Common myeloid progenitor, CD34-positive (primary cell): ENCODE measurements around the gene SPATA18.

Experiments used
- CTCF ChIA-PET: fragments of 350-600 bp; sonication (Branson Sonifier 250); formaldehyde crosslinking; loops from one replicate; lab custom pipeline; 2021; ENCODE audit warnings: antibody characterized with exemption; lab: Charles Lee
- POLR2A ChIA-PET: fragments of 350-600 bp; sonication (Branson Sonifier 250); formaldehyde crosslinking; loops from one replicate; lab custom pipeline; 2021; ENCODE audit warnings: antibody characterized with exemption; lab: Charles Lee
- DNase-seq, 3 donors: peaks; one replicate each; pipeline versions ENCODE4 v3.0.0 to v3.0.0-alpha.2; 2013
- H3K27ac ChIP-seq, 2 experiments: 1 replicate in 1 of 2; 2 replicates in 1 of 2; pipeline ENCODE4 v1.7.0; 2013; ENCODE audit warnings: inconsistent platforms in 2 of 2, low read length in 2 of 2, mild to moderate bottlenecking in 2 of 2, low read depth in 1 of 2, moderate library complexity in 1 of 2; ENCODE audit not compliant: severe bottlenecking in 2 of 2, insufficient read depth in 1 of 2, poor library complexity in 1 of 2
- H3K27me3 ChIP-seq, 5 experiments: replicated peaks in 2 of 5; 1 replicate in 3 of 5; 2 replicates in 2 of 5; pipeline versions ENCODE4 v1.6.1 to v1.7.0; 2013; ENCODE audit warnings: low read length in 4 of 5, mild to moderate bottlenecking in 2 of 5, moderate library complexity in 2 of 5, inconsistent platforms in 1 of 5; ENCODE audit not compliant: insufficient read depth in 5 of 5, control insufficient read depth in 4 of 5
- H3K36me3 ChIP-seq, 4 experiments: 1 replicate in 2 of 4; 2 replicates in 2 of 4; pipeline versions ENCODE4 v1.6.1 to v1.7.0; 2013; ENCODE audit warnings: low read length in 3 of 4, control low read depth in 1 of 4, mild to moderate bottlenecking in 1 of 4; ENCODE audit not compliant: control insufficient read depth in 4 of 4, insufficient read depth in 4 of 4
- H3K4me1 ChIP-seq, 4 experiments: 1 replicate in 3 of 4; 2 replicates in 1 of 4; pipeline versions ENCODE4 v1.6.1 to v1.7.1; 2013; ENCODE audit warnings: low read length in 3 of 4, mild to moderate bottlenecking in 3 of 4, control low read depth in 1 of 4, inconsistent platforms in 1 of 4, moderate library complexity in 1 of 4; ENCODE audit not compliant: control insufficient read depth in 4 of 4, insufficient read depth in 4 of 4; ENCODE audit errors: control extremely low read depth in 1 of 4
- H3K4me3 ChIP-seq, 7 experiments: 1 replicate in 4 of 7; 2 replicates in 3 of 7; pipeline versions ENCODE4 v1.5.1 to v1.7.0; 2013; ENCODE audit warnings: mild to moderate bottlenecking in 7 of 7, low read length in 6 of 7, moderate library complexity in 6 of 7, inconsistent platforms in 2 of 7, low read depth in 2 of 7, control low read depth in 1 of 7; ENCODE audit not compliant: insufficient read depth in 4 of 7, control insufficient read depth in 1 of 7; ENCODE audit errors: extremely low read depth in 1 of 7
- H3K9me3 ChIP-seq, 5 experiments: 1 replicate in 4 of 5; 2 replicates in 1 of 5; pipeline versions ENCODE4 v1.6.1 to v1.7.1; 2013; ENCODE audit warnings: low read length in 4 of 5, mild to moderate bottlenecking in 2 of 5, inconsistent platforms in 1 of 5, low read depth in 1 of 5, moderate library complexity in 1 of 5; ENCODE audit not compliant: control insufficient read depth in 4 of 5, insufficient read depth in 2 of 5; ENCODE audit errors: control extremely low read depth in 1 of 5
- WGBS: methylation state at CpG from one replicate; pipeline ENCODE4 v1.1.5; 2013; ENCODE audit not compliant: insufficient coverage; 5-methylcytosine and 5-hydroxymethylcytosine counted together

SPATA18 gene

DNA sequence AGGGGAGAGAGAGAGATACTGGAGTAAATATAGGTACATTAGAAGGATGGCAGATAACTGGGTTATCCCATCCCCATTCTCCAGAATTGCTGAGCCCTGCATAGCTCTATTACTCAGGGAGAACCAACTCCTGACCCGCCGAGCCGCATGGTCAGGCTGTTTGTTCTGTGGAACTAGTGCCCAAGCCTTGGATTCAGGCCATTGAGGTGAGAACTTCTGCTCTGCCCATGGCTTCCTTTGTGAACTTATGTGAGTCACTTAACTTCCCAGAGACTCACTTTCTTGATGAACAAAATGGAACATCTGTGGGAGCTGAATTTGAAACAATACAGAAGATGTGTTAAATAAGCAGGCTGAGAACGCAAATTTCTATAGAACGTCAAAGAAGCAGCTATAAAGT is 54.2 kb downstream of the SPATA18 start:
- H3K4me3 ChIP-seq = no peak overlapping the region
- CTCF ChIA-PET = no interaction called here
- H3K9me3 ChIP-seq = no peaks in the 10 kb centered on the region
- H3K27me3 ChIP-seq = no peaks in the 10 kb centered on the region
- POLR2A ChIA-PET = no interaction called here
- no peak overlapping the region for H3K27ac ChIP-seq
- H3K4me1 ChIP-seq = no peaks in the 10 kb centered on the region
- H3K36me3 ChIP-seq = no peaks in the 10 kb centered on the region
- DNase-seq = no peak
- WGBS = 100% methylated on average over 5 of the region's 5 CpGs

GRCh38 chr4:52106191-52106590 is 55.1 kb downstream of the SPATA18 start:
- ChIA-PET POLR2A (no interaction called here), CTCF (interaction anchor here (1.2 kb wide), 1 partner anchor 28 kb away, joined by 3 read pairs; no protein-coding TSS in a partner anchor)
- H3K4me1 ChIP-seq = no peaks in the 10 kb centered on the region
- no peak overlapping the region for H3K4me3 ChIP-seq
- H3K27me3 ChIP-seq = no peaks in the 10 kb centered on the region
- H3K27ac ChIP-seq = no peak overlapping the region
- WGBS = no CpG with 5 or more reads among the region's 1 CpG
- no peaks in the 10 kb centered on the region for H3K9me3 ChIP-seq
- H3K36me3 ChIP-seq = no peaks in the 10 kb centered on the region
- no peak for DNase-seq

DNA sequence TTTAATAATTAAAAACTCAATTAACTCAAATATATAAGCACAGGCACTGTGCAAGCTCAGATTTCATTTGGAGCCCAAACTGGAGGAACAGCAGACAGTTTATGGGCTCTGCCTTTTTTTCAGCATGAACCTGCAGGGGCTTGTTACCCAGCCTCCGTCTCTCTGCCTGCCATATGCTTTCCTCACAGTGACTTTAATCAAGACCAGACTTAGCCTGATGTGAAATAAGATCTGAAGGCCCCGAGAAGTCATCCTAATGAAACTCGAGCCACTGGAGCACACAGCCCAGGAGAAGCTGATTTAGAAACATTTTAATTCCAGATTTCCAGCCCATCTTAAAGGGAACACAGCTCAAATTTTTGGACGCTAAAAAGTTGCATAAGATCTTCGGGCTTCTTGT is 55.6 kb downstream of the SPATA18 start:
- H3K27me3 ChIP-seq = no peaks in the 10 kb centered on the region
- DNase-seq = no peak
- H3K9me3 ChIP-seq = no peaks in the 10 kb centered on the region
- 95% methylated on average over 5 of the region's 5 CpGs for WGBS
- CTCF ChIA-PET = interaction anchor here (1.2 kb wide), 1 partner anchor 28 kb away, joined by 3 read pairs; no protein-coding TSS in a partner anchor
- no peaks in the 10 kb centered on the region for H3K4me1 ChIP-seq
- POLR2A ChIA-PET = no interaction called here
- no peak overlapping the region for H3K27ac ChIP-seq
- no peaks in the 10 kb centered on the region for H3K36me3 ChIP-seq
- no peak overlapping the region for H3K4me3 ChIP-seq

DNA sequence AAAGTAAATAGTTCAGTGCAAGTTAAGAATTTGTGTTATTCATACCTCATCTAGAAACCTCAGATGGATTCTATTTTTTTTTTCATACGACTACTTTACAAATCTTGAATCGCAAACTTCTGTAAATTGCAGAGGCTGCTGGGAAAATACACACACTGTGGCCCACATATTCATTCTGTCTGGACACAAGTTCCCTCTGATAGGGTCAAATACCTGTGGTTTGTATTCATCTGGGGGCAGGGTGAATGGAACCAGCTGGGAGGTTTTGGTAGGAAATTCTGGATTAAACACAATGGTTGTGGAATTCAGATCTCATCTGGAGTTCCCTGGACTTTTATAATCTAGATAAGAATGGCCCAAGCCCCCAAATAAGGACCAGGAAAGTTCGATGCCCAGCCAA is 56.2 kb downstream of the SPATA18 start:
- no peak overlapping the region for H3K27ac ChIP-seq
- no peak overlapping the region for H3K4me3 ChIP-seq
- no peaks in the 10 kb centered on the region for H3K9me3 ChIP-seq
- 100% methylated on average over 2 of the region's 3 CpGs for WGBS
- H3K27me3 ChIP-seq = no peaks in the 10 kb centered on the region
- ChIA-PET CTCF (interaction anchor here (1.2 kb wide), 1 partner anchor 29 kb away, joined by 3 read pairs; no protein-coding TSS in a partner anchor), POLR2A (no interaction called here)
- no peaks in the 10 kb centered on the region for H3K36me3 ChIP-seq
- no peak for DNase-seq
- no peaks in the 10 kb centered on the region for H3K4me1 ChIP-seq

- H3K4me1 ChIP-seq = no peaks in the 10 kb centered on the region
- CTCF ChIA-PET = no interaction called here
- no peak overlapping the region for H3K4me3 ChIP-seq
- no peak for DNase-seq
- no peaks in the 10 kb centered on the region for H3K36me3 ChIP-seq
- no peaks in the 10 kb centered on the region for H3K27me3 ChIP-seq
- H3K27ac ChIP-seq = no peak overlapping the region
- POLR2A ChIA-PET = no interaction called here
- no peaks in the 10 kb centered on the region for H3K9me3 ChIP-seq
- 100% methylated on average over 1 of the region's 1 CpG for WGBS
These were observed 56.6 kb downstream of the SPATA18 start for GRCh38 chr4:52107745-52108144.

DNA sequence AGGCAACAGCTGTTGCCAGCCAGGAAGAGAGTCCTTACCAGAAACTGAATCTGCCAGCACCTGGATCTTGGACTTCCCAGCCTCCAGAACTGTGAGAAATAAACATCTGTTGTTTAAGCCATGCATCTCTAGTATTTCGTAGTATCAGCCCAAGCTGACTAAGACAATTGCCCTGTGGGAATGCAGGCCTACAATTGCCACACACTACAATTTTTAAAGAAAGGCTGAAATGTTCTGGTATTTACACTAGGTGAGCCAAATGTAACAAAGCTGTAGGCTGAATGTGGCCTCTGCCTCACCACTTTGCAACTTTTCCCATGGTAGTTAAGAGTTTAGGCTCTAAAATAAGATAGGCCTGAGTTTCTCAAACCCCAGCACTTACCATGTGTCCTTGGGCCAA is 59.1 kb downstream of the SPATA18 start:
- Histone ChIP-seq H3K27ac (no peak overlapping the region), H3K9me3 (no peaks in the 10 kb centered on the region), H3K27me3 (no peaks in the 10 kb centered on the region), H3K36me3 (no peaks in the 10 kb centered on the region), H3K4me1 (no peaks in the 10 kb centered on the region), H3K4me3 (no peak overlapping the region)
- ChIA-PET POLR2A (no interaction called here), CTCF (no interaction called here)
- 100% methylated on average over 1 of the region's 1 CpG for WGBS
- DNase-seq = no peak

GRCh38 chr4:52111995-52112394 is 60.9 kb downstream of the SPATA18 start:
- Histone ChIP-seq H3K4me3 (no peak overlapping the region), H3K9me3 (no peaks in the 10 kb centered on the region), H3K4me1 (no peaks in the 10 kb centered on the region), H3K27ac (no peak overlapping the region), H3K27me3 (no peaks in the 10 kb centered on the region), H3K36me3 (no peaks in the 10 kb centered on the region)
- WGBS = no CpG with 5 or more reads among the region's 1 CpG
- POLR2A ChIA-PET = no interaction called here
- CTCF ChIA-PET = no interaction called here
- no peak for DNase-seq
